ENCODE measurements around the gene AQP6. TPM values are rescaled to one million over a fixed set of nuclear protein-coding genes. Genes with fewer than 3 reads are reported as not detected.

Gene AQP6
- total RNA-seq, 1 donor from 2014 or later = 0.35 TPM

DNA sequence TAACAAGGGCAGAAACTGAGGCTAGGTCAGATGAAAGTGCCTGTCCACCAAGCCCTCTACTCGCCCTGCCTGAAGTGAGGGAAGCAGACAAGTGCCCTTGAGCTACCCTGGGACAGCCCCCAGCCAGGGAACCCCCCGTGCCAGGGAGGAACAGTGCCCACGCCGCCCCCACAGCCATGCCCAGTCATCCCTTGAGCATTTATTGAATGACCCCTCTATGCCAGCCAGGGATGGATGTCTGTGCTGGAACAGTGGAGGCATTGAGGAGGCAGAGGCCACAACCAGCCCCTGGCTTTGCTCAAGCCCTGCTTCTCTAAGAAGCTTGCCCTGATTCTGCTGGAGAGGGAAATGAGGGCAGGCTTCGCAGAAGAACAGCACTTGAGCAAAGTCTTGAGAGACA lies 3.7 kb upstream of the AQP6 start:
- H3K27me3 ChIP-seq = no peaks in the 10 kb centered on the region
- H3K36me3 ChIP-seq = no peaks in the 10 kb centered on the region
- DNase-seq = peak; percentile 52
- H3K27ac ChIP-seq = no peak overlapping the region
- H3K9me3 ChIP-seq = no peaks in the 10 kb centered on the region
- TF ChIP-seq, protein P1, sequence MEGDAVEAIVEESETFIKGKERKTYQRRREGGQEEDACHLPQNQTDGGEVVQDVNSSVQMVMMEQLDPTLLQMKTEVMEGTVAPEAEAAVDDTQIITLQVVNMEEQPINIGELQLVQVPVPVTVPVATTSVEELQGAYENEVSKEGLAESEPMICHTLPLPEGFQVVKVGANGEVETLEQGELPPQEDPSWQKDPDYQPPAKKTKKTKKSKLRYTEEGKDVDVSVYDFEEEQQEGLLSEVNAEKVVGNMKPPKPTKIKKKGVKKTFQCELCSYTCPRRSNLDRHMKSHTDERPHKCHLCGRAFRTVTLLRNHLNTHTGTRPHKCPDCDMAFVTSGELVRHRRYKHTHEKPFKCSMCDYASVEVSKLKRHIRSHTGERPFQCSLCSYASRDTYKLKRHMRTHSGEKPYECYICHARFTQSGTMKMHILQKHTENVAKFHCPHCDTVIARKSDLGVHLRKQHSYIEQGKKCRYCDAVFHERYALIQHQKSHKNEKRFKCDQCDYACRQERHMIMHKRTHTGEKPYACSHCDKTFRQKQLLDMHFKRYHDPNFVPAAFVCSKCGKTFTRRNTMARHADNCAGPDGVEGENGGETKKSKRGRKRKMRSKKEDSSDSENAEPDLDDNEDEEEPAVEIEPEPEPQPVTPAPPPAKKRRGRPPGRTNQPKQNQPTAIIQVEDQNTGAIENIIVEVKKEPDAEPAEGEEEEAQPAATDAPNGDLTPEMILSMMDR (IDR thresholded peaks at IDR 0.05) = no peak
- intact Hi-C loops (cut with DNase I) = loop anchor here (5.0 kb wide), 2 partner anchors 88 to 103 kb away; partner anchors contain the start of gene ASIC1
- H3K4me1 ChIP-seq = peaks cover 8% of the 10 kb centered on the region
- no peak overlapping the region for H3K4me3 ChIP-seq
- no peak for ATAC-seq

DNA sequence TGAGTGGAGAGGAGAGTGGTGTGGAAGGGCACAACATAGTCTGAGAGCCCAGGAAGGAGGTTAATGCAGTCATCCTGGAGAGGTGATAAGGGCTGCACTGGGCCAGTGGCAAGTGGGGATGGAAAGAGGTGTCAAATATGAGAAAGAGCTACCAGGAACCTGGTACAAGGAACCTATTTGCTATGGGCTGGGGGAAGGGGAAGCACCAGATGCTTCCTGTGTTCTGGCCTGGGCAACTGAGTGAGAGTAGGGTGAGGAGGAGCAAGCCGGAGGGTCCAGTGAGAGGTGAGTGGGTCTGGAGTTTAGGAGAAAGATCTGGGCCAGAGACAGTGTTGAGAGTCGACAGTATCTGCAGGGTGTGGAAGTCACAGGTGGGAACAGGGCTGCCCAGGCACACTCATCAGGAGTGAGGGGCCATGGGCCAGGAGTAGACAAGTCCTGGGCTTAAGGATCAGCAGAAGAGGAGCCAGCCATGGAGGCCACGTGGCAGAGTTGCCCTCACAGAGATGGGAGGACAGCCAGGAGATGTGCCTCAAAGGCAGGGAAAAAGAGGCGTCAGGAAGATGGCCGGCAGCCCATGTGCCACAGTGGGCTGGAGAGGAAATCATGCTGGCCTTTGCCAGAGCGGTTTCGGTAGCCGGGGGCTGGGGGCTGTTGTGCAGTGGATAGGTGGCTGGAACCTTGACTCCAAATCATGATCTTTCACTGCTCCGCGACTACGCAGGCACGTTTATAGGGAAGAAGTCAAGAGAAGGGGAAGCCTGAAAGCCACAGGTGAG lies 2.9 kb upstream of the AQP6 start:
- H3K4me1 ChIP-seq = peaks cover 8% of the 10 kb centered on the region
- H3K4me3 ChIP-seq = no peak overlapping the region
- no peaks in the 10 kb centered on the region for H3K27me3 ChIP-seq
- no peak for ATAC-seq
- peak; percentile 51 for DNase-seq
- no peak overlapping the region for H3K27ac ChIP-seq
- intact Hi-C loops (cut with DNase I) = loop anchor here (5.0 kb wide), 2 partner anchors 87 to 102 kb away; partner anchors contain the start of gene ASIC1
- TF ChIP-seq, protein P1 (IDR thresholded peaks at IDR 0.05) = no peak
- H3K9me3 ChIP-seq = no peaks in the 10 kb centered on the region
- no peaks in the 10 kb centered on the region for H3K36me3 ChIP-seq

DNA sequence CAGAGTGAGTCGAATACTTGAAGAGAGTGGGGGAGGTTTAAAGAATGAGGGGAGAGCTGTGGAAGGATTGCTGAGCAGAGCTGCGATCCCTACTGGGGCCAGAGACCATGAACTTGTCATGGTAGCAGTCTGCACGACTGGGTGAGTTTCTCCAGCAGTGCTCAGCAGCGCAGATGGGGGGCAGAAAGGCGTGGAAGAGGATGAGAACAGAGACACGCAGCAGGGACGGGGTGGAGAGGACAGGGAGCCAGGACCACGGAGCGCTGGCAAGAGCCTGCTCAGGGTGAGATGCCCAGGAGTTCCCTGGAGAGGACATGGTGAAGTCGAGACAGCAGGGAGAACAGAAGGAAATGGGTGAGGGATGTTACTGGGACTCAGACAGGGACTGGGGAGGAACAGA lies 2.1 kb upstream of the AQP6 start:
- ATAC-seq (no peak), DNase-seq (no peak)
- Histone ChIP-seq H3K4me1 (peaks cover 8% of the 10 kb centered on the region), H3K4me3 (no peak overlapping the region), H3K36me3 (no peaks in the 10 kb centered on the region), H3K9me3 (no peaks in the 10 kb centered on the region), H3K27ac (no peak overlapping the region), H3K27me3 (no peaks in the 10 kb centered on the region)
- intact Hi-C loops (cut with DNase I) = no loop called here
- TF ChIP-seq, protein P1 (IDR thresholded peaks at IDR 0.05) = no peak

DNA sequence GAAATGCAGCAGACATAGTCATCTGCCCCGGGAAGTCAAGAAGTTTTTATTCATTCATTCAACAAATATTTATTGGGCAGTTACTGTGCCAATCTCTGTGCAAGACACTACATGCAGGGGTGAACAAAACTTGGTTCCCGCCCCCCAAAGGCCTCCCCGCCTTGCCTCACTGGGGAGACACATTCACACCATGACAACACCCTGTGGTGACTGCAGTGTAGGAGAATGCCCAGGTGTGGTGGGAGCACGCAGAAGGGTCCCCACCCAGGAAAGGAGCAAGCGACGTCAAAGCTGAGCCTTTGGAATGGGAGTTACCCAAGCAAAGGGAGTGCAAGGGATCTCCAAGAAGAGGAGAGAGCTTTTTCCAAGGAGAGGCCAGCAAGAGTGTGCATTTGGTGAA lies 1.6 kb upstream of the AQP6 start:
- no peak overlapping the region for H3K4me3 ChIP-seq
- H3K27ac ChIP-seq = no peak overlapping the region
- no peaks in the 10 kb centered on the region for H3K36me3 ChIP-seq
- TF ChIP-seq, protein P1 (IDR thresholded peaks at IDR 0.05) = no peak
- no peaks in the 10 kb centered on the region for H3K9me3 ChIP-seq
- intact Hi-C loops (cut with DNase I) = no loop called here
- no peaks in the 10 kb centered on the region for H3K27me3 ChIP-seq
- ATAC-seq (no peak), DNase-seq (peak; percentile 44)
- peaks cover 8% of the 10 kb centered on the region for H3K4me1 ChIP-seq

DNA sequence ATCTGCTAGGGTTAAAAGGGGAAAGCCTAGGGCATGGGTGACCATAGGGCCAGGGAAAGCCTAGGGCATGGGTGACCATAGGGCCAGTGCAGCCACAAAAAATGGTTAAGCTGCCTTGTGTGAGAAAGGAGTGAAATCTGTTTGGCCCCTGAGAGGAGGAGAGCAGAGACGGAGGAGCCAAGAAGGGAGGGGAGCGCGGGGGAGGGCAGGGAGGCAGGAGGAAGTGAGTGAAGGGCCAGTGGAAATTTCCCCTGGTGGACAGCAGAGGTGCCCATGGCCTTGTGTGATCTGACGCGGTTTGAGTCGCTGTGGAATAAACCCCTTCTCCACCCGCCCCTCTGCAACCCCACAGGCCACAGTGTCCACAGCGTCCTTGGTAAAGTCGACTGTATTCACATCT lies 618 bp upstream of the AQP6 start:
- intact Hi-C loops (cut with DNase I) = no loop called here
- H3K27me3 ChIP-seq = no peaks in the 10 kb centered on the region
- no peak overlapping the region for H3K4me3 ChIP-seq
- no peak for ATAC-seq
- TF ChIP-seq, protein P1 (IDR thresholded peaks at IDR 0.05) = no peak
- DNase-seq = peak; percentile 45
- no peaks in the 10 kb centered on the region for H3K9me3 ChIP-seq
- no peak overlapping the region for H3K27ac ChIP-seq
- H3K36me3 ChIP-seq = no peaks in the 10 kb centered on the region
- H3K4me1 ChIP-seq = peaks cover 6% of the 10 kb centered on the region

All from upper lobe of right lung (tissue), 1 donor.